ENCODE data around the gene UAP1L1. TPM values are rescaled to one million over a fixed set of nuclear protein-coding genes. Genes with fewer than 3 reads are reported as not detected.

The UAP1L1 gene
- total RNA-seq, 1 donor from 2014 or later, result 2.9 TPM

DNA sequence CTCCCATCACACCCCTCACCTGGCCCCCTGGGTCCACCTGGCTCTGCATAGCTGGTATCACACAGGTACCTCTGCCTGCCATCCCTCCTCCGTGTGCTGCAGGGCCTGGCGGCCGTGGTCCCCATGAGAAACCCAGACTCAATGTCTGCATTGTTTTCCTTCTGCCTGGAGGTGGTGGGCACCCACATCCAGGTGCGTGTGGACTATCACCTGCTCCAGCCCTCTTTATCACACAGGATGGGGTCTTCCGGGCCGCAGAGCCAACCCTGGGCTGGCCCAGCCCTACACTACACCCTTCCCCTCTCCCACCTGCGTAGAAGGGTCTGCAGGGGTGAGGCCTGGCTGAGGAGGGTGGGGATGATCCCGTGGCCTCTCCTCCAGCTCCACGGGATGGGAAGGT lies 38.4 kb upstream of the UAP1L1 start:
- Mint-ChIP-seq H3K4me3 (no peak overlapping the region), H3K27ac (ENCODE audit: unreplicated experiment) (no peak overlapping the region), H3K36me3 (ENCODE audit: low read depth) (no peaks in the 10 kb centered on the region), H3K9me3 (no peaks in the 10 kb centered on the region), H3K27me3 (ENCODE audit: low read depth) (no peaks in the 10 kb centered on the region), H3K4me1 (no peaks in the 10 kb centered on the region)
- no peak for DNase-seq (ENCODE audit: low read depth, low spot score)
- TF ChIP-seq, protein P1, sequence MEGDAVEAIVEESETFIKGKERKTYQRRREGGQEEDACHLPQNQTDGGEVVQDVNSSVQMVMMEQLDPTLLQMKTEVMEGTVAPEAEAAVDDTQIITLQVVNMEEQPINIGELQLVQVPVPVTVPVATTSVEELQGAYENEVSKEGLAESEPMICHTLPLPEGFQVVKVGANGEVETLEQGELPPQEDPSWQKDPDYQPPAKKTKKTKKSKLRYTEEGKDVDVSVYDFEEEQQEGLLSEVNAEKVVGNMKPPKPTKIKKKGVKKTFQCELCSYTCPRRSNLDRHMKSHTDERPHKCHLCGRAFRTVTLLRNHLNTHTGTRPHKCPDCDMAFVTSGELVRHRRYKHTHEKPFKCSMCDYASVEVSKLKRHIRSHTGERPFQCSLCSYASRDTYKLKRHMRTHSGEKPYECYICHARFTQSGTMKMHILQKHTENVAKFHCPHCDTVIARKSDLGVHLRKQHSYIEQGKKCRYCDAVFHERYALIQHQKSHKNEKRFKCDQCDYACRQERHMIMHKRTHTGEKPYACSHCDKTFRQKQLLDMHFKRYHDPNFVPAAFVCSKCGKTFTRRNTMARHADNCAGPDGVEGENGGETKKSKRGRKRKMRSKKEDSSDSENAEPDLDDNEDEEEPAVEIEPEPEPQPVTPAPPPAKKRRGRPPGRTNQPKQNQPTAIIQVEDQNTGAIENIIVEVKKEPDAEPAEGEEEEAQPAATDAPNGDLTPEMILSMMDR (conservative IDR thresholded peaks at IDR 0.05), result no peak

DNA sequence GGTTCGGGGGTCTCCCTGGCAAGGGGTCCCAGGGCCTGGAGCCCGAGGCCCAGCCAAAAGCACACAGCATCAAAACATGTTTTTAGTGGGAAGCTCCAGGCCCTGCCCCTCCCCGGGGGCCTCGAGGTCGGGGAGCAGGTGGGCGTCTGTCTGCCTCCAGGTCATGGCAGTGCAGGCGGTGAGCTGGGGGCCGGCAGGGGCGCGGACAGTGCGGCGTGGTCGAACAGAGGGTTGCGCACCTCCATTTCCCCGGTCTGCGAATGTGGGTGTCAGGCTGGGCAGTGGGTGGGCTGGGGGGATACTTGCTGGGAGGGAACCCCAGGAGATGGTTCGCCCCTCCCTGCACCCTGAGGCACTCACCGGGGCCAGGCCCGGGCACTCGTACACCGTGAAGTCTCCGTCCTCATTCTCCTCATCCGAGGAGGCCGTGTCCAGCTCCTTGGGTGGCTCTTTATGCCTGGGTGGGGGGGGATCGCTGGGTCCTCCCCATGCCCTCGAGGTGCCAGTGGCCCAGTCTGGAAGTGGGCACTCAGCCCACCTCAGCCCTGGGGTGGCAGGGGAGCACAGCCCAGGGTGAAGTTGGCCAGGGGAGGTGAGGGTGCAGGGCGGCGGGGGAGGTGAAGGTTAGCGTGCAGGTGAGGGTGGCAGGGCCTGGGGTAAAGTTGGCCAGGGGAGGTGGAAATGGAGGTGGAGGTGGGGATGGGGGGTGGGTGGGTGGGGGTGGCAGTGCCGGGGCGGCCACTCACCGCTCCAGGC lies 37.5 kb upstream of the UAP1L1 start:
- no peak overlapping the region for H3K4me3 Mint-ChIP-seq
- TF ChIP-seq, protein P1 (conservative IDR thresholded peaks at IDR 0.05), result no peak
- no peaks in the 10 kb centered on the region for H3K9me3 Mint-ChIP-seq
- H3K27me3 Mint-ChIP-seq (ENCODE audit: low read depth), result peaks cover 2% of the 10 kb centered on the region
- no peak overlapping the region for H3K27ac Mint-ChIP-seq (ENCODE audit: unreplicated experiment)
- H3K4me1 Mint-ChIP-seq, result peaks cover 2% of the 10 kb centered on the region
- DNase-seq (ENCODE audit: low read depth, low spot score), result no peak
- H3K36me3 Mint-ChIP-seq (ENCODE audit: low read depth), result no peaks in the 10 kb centered on the region

DNA sequence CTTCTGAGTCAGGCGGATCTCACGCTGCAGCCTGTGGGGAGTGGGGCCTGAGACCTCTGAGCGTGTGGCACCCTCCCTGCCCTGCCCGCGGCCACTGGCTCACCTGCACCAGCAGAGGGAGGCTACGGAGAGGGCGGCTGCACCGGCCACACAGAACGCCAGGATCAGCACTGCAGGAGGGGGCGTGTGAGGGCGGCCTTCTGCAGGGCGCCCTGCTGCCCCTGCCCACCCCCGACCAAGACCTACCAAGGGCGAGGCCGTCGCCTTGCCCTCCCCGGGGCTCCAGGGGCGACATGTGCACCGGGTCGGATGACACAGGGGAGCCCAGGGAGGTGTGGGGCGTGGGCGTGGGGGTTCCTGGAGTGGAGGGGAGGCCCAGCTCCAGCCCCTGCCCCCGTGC lies 36.7 kb upstream of the UAP1L1 start:
- TF ChIP-seq, protein P1 (conservative IDR thresholded peaks at IDR 0.05), result no peak
- H3K4me3 Mint-ChIP-seq, result no peak overlapping the region
- H3K9me3 Mint-ChIP-seq, result no peaks in the 10 kb centered on the region
- no peaks in the 10 kb centered on the region for H3K36me3 Mint-ChIP-seq (ENCODE audit: low read depth)
- H3K27ac Mint-ChIP-seq (ENCODE audit: unreplicated experiment), result no peak overlapping the region
- H3K4me1 Mint-ChIP-seq, result peaks cover 4% of the 10 kb centered on the region
- no peak for DNase-seq (ENCODE audit: low read depth, low spot score)
- peaks cover 7% of the 10 kb centered on the region for H3K27me3 Mint-ChIP-seq (ENCODE audit: low read depth)

DNA sequence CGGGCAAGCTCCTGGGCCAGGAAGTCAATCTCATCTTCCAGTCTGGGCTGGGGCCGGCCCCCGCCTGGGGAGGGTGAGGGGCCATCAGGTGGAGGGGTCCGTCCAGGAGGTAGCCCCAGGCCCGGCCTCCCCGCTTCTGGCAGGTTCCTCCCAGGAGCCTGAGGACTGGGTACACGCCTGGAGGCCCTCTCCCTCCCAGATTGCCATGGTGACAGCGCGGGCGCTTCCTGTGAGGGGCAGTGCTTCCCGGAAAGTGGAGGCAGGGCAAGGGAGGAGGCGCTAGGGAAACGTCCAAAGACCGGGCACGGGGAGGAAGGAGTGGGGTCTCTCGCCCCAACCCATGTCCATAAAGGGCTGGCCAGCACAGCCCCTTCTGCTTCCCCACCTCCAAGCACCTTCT lies 36.2 kb upstream of the UAP1L1 start:
- Mint-ChIP-seq H3K36me3 (ENCODE audit: low read depth) (no peaks in the 10 kb centered on the region), H3K4me3 (no peak overlapping the region), H3K9me3 (no peaks in the 10 kb centered on the region), H3K4me1 (peaks cover 4% of the 10 kb centered on the region), H3K27ac (ENCODE audit: unreplicated experiment) (no peak overlapping the region), H3K27me3 (ENCODE audit: low read depth) (peaks cover 7% of the 10 kb centered on the region)
- DNase-seq (ENCODE audit: low read depth, low spot score), result no peak
- TF ChIP-seq, protein P1 (conservative IDR thresholded peaks at IDR 0.05), result no peak

DNA sequence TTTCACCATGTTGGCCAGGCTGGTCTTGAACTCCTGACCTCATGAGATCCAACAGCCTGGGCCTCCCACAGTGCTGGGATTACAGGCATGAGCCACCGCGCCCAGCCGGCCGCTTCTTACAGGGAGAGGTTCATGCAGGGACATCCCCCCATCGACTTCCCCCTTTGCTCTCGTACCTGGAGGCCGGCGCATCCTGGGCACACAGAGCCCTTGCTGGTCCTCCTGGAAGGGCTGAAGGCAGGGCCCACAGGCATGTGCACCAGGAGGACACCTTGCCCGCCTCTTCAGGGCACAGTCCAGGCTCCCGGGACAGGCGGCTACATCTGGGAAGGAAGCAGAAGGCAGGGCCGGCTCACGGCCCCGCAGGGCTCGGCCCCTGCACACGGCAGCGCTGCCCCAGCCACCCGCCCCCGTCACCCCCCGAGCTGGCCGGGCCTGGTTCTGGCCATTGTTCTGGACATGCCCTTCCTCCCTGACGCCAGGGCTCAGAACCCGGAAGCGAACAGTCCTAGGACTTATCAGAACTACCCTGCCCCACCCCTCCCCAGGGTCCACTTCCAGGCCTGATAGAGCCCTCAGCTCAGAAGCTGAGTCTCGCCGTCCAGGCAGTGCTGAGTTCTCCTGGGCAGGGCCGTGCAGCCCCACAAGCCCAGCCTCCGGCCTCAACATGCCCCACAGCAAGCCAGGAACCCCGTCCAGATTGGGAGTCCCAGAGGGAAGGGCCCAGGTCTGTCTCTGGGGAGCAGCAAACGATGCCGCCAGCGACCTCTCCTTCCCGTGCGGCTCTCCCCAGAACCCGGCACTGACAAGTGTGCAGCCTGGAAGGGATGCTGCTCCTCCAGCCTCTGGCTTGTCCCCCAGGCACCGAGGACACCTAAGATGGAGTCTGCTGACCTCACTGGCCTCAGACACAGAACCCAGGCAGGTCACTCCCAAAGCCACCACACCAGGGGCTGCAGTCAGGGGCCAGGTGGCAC lies 34.3 kb upstream of the UAP1L1 start:
- DNase-seq (ENCODE audit: low read depth, low spot score), result no peak
- Mint-ChIP-seq H3K27me3 (ENCODE audit: low read depth) (peaks cover 25% of the 10 kb centered on the region), H3K4me1 (peaks cover 4% of the 10 kb centered on the region), H3K4me3 (no peak overlapping the region), H3K9me3 (no peaks in the 10 kb centered on the region), H3K27ac (ENCODE audit: unreplicated experiment) (no peak overlapping the region), H3K36me3 (ENCODE audit: low read depth) (no peaks in the 10 kb centered on the region)
- TF ChIP-seq, protein P1 (conservative IDR thresholded peaks at IDR 0.05), result no peak
